Measurements from ENCODE around the gene PEPD.

DNA sequence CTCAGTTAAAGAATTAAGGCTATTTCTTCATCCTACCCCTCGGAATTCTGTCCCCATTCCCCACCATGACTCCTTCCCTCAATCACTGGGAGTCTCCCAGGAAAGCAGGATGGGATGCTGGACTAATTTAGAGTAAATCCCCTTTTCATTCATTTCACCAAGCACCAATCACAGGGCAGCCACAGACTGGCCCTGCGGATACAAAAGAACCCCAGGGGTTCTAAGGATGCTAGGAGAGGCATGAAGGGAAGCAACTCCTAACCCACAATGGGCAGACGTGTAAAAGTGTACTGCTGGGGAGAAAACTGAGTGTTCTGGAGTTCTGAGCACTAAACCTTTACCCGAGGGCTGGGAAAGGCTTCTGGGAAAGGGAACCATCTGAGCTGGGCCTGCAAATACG lies 3.0 kb downstream of the PEPD start:
- TF ChIP-seq GRHL2 (CRISPR knock-in tag; IDR thresholded peaks at IDR 0.05; ENCODE audit: insufficient replicate concordance, severe bottlenecking) (no peak), ZNF121 (CRISPR knock-in tag; IDR thresholded peaks at IDR 0.05) (no peak)
- TF ChIP-seq, protein P1, sequence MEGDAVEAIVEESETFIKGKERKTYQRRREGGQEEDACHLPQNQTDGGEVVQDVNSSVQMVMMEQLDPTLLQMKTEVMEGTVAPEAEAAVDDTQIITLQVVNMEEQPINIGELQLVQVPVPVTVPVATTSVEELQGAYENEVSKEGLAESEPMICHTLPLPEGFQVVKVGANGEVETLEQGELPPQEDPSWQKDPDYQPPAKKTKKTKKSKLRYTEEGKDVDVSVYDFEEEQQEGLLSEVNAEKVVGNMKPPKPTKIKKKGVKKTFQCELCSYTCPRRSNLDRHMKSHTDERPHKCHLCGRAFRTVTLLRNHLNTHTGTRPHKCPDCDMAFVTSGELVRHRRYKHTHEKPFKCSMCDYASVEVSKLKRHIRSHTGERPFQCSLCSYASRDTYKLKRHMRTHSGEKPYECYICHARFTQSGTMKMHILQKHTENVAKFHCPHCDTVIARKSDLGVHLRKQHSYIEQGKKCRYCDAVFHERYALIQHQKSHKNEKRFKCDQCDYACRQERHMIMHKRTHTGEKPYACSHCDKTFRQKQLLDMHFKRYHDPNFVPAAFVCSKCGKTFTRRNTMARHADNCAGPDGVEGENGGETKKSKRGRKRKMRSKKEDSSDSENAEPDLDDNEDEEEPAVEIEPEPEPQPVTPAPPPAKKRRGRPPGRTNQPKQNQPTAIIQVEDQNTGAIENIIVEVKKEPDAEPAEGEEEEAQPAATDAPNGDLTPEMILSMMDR (IDR thresholded peaks at IDR 0.05), result no peak

Measured in WTC11 (cell line).